Mucosa of descending colon (tissue), 3 donors: Measurements from ENCODE around the gene ZNF839. TPM values are rescaled to one million over a fixed set of nuclear protein-coding genes. Genes with fewer than 3 reads are reported as not detected.

ENCODE experiments used
- ATAC-seq: fragments of 200-7000 bp; cut with Tn5 transposase; one replicate; pipeline ENCODE4 v1.9.1; 2020; ENCODE audit warnings: mild to moderate bottlenecking, moderate library complexity
- DNase-seq, 3 donors: peaks; one replicate each; pipeline ENCODE4 v3.0.0-alpha.2; 2020
- H3K36me3 ChIP-seq: fragments of 200-600 bp; one replicate; pipeline ENCODE4 v1.8.0; 2021; ENCODE audit warnings: low read depth, mild to moderate bottlenecking
- H3K4me1 ChIP-seq: fragments of 200-600 bp; one replicate; pipeline ENCODE4 v1.8.0; 2021; ENCODE audit warnings: low read depth, mild to moderate bottlenecking
- H3K4me3 ChIP-seq: fragments of 200-600 bp; one replicate; pipeline ENCODE4 v1.8.0; 2021; ENCODE audit warnings: mild to moderate bottlenecking
- H3K9me3 ChIP-seq: fragments of 200-600 bp; one replicate; pipeline ENCODE4 v1.8.0; 2021; ENCODE audit warnings: mild to moderate bottlenecking
- CTCF ChIP-seq: fragments of 200-600 bp; IDR thresholded peaks from one replicate; pipeline ENCODE4 v1.8.0; 2022; ENCODE audit warnings: antibody characterized with exemption, mild to moderate bottlenecking
- intact Hi-C, 2 donors: fragments of 100-400 bp; cut with DNase I in 1 of 2; cut with micrococcal nuclease in 1 of 2; formaldehyde crosslinking; loops; one replicate each; pipeline versions ENCODE4 v1.11.0 to v1.11.1; 2022; cut with DNase I, micrococcal nuclease
- total RNA-seq, 3 donors: library from RNA; stranded (reverse); fragmentation: NEBNext Ultra II Directional in 2 of 3; extraction: Animal tissue kit (Norgen Biotek cat#: 25700) in 2 of 3; gene quantifications; one replicate each; pipeline versions ENCODE4 v1.2.1 to v1.2.4, GENCODE V29; 2021 to 2023
- donor health status: DM: no; HTN: no; CAD: no; lungs with moderate emphysema.
- donor health status: DM: no; HTN: no; CAD: no.
- donor health status: DM: no; HTN: yes; CAD: no.

Gene ZNF839
- total RNA-seq, 3 donors from 2014 or later: 9.5 to 12.4 (median 9.7) TPM

DNA sequence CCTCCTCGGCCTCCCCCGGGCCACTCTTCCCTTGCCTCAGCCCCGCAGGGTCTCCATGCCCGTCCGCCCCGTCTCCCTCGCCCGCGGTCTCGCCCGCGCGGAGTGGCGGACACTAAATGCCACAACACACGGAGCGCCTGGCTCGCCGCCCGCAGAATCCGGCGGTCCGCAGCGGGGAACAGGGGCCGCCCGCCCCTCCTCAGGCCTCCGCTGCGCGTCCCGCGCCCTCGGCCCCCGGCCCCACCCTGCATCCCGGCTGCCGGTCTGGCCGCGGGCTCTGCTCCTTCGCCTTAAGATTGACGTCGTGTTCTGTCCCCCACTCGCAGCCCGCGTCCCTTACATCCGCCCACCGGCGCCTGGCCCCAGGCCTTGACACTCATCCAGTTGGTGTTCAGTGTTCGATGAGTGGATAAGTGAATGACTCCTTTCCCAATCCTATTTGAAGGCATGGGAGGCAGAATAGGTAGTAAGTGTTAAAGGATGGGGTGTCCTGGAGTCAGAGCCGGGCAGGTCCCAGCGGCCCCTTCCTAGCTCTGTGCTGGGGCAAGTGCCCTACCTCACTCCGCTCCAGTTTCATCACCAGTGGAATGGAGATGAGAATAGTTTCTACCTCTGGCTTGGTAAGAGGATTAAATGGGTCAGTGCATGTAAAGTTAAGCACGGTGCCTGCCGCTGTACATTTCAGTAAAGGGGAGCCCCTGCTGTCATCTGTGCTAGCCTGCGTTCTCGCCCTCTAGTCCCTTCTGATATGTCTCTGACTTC, 43.8 kb downstream of the ZNF839 start:
- no peaks in the 10 kb centered on the region for H3K36me3 ChIP-seq
- TF ChIP-seq CTCF: no peak
- intact Hi-C loops: no loop called here
- ATAC-seq (peak; percentile 58), DNase-seq (peak in 1 of 3 donors; percentile 43)
- H3K9me3 ChIP-seq: no peaks in the 10 kb centered on the region
- H3K4me1 ChIP-seq: peaks cover 18% of the 10 kb centered on the region
- H3K4me3 ChIP-seq: peak overlapping the region; percentile 75

GRCh38 chr14:102370305-102370809, 50.8 kb downstream of the ZNF839 start:
- H3K36me3 ChIP-seq: no peaks in the 10 kb centered on the region
- TF ChIP-seq CTCF: no peak
- no peak overlapping the region for H3K4me3 ChIP-seq
- DNase-seq (no peak), ATAC-seq (peak; percentile 57)
- intact Hi-C loops: no loop called here
- H3K9me3 ChIP-seq: no peaks in the 10 kb centered on the region
- H3K4me1 ChIP-seq: no peaks in the 10 kb centered on the region

DNA sequence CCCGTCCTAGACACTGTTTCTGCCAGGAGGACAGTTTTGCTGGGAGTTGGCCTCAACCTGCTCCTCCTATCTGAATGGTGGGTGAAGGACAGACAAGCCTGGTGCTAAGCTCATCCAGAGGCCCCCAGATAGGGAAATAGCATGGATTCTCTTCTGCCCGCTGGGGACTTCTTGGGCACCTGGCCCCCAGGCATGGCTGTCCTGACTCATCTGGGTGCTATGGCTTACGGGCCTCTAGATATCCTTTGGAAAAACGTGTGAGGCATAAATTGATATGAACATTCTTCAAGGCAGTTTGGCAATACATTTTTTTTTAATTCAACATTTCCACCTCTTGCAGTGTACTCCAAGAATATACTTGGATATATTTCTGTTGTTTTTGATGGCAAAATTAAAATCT, 51.8 kb downstream of the ZNF839 start:
- ATAC-seq: no peak
- H3K36me3 ChIP-seq: no peaks in the 10 kb centered on the region
- no peak for DNase-seq
- no peak overlapping the region for H3K4me3 ChIP-seq
- H3K9me3 ChIP-seq: no peaks in the 10 kb centered on the region
- no peak for TF ChIP-seq CTCF
- H3K4me1 ChIP-seq: no peaks in the 10 kb centered on the region
- intact Hi-C loops: no loop called here

- no peak for ATAC-seq
These were observed 53.6 kb downstream of the ZNF839 start for GRCh38 chr14:102373110-102373509.

DNA sequence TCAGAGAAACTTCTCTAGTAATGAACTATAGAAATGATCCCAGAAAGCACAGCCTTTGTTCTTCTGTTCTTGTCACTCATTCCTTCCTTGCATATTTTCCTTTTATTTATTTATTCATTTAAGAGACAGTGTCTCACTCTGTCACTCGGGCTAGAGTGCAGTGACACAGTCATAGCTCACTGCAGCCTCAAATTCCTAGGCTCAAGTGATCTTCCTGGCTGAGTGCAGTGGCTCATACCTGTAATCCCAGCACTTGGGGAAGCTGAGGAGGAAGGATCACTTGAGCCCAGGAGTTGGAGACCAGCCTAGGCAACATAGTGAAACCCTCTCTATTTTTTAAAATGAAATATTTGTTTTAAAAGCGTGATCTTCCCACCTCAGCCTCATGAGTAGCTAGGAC, 54.7 kb downstream of the ZNF839 start:
- no peak for TF ChIP-seq CTCF
- Histone ChIP-seq H3K4me1 (no peaks in the 10 kb centered on the region), H3K9me3 (no peaks in the 10 kb centered on the region), H3K36me3 (no peaks in the 10 kb centered on the region), H3K4me3 (no peak overlapping the region)
- intact Hi-C loops: no loop called here
- ATAC-seq: no peak
- no peak for DNase-seq

More at GRCh38 chr14:102373110-102373509, 53.6 kb downstream of the ZNF839 start:
- no peaks in the 10 kb centered on the region for H3K4me1 ChIP-seq
- H3K36me3 ChIP-seq: no peaks in the 10 kb centered on the region
- no peak for DNase-seq
- TF ChIP-seq CTCF: no peak
- no peaks in the 10 kb centered on the region for H3K9me3 ChIP-seq
- no peak overlapping the region for H3K4me3 ChIP-seq
- intact Hi-C loops: no loop called here
